IMR-90 (cell line): ENCODE results near the gene DCC.

Source experiments
- CTCF ChIP-seq: conservative IDR thresholded peaks from 2 replicates; pipeline ENCODE4 v1.5.1; 2012; ENCODE audit warnings: mild to moderate bottlenecking, low read depth, low read length, improper control_type of control experiment
- FOS ChIP-seq: fragments of 150-350 bp; IDR thresholded peaks from 2 replicates; pipeline ENCODE4 v1.6.1; 2016; ENCODE audit warnings: low read depth, low read length
- MAZ ChIP-seq: IDR thresholded peaks from 2 replicates; pipeline ENCODE4 v1.6.1; 2012; ENCODE audit warnings: low read depth, mild to moderate bottlenecking, low read length, improper control_type of control experiment, moderate library complexity, borderline replicate concordance
- POLR2A ChIP-seq: IDR thresholded peaks from 2 replicates; pipeline ENCODE4 v1.6.1; 2012; ENCODE audit warnings: mild to moderate bottlenecking, low read depth, low read length
- RAD21 ChIP-seq: IDR thresholded peaks from 2 replicates; pipeline ENCODE4 v1.6.1; 2012; ENCODE audit warnings: low read length, improper control_type of control experiment
- RCOR1 ChIP-seq: IDR thresholded peaks from 2 replicates; pipeline ENCODE4 v1.6.1; 2012; ENCODE audit warnings: mild to moderate bottlenecking, low read length, improper control_type of control experiment; ENCODE audit not compliant: insufficient replicate concordance
- RFX5 ChIP-seq: IDR thresholded peaks from 2 replicates; pipeline ENCODE4 v1.8.0; 2012; ENCODE audit warnings: low read depth, mild to moderate bottlenecking, low read length, moderate library complexity
- SMC3 ChIP-seq: fragments of 150-350 bp; IDR thresholded peaks from 2 replicates; pipeline ENCODE4 v1.6.1; 2016; ENCODE audit warnings: low read depth, mild to moderate bottlenecking, antibody characterized with exemption, low read length, moderate library complexity

GRCh38 chr18:52499016-52499415, 159.0 kb downstream of the DCC start:
- TF ChIP-seq CTCF (no peak), MAZ (no peak), SMC3 (no peak), RFX5 (no peak), RAD21 (no peak), RCOR1 (no peak), POLR2A (no peak), FOS (no peak)
